HepG2 (cell line): ENCODE measurements around the gene MED12. TPM values are rescaled to one million over a fixed set of nuclear protein-coding genes. Genes with fewer than 3 reads are reported as not detected.

Experiments used
- ATAC-seq: fragments of 200-7000 bp; cut with Tn5 transposase; 3 replicates; pipeline ENCODE4 v1.9.1; 2020; ENCODE audit warnings: mild to moderate bottlenecking, moderate library complexity
- BruUV-seq: library from RNA; stranded (reverse); fragments of 400-500 nt; replicated peaks from 2 replicates; lab custom pipeline; 2021; lab: Mats Ljungman, UMichigan
- CTCF ChIA-PET: fragments of 300-600 bp; formaldehyde crosslinking; extraction: SDS; loops from one replicate; lab custom pipeline; 2021; ENCODE audit warnings: low total read pairs, inconsistent platforms, low intra/inter-chr PET ratio; lab: Yijun Ruan, JAX
- POLR2A ChIA-PET: fragments of 350-600 bp; sonication (Branson Sonifier 250); formaldehyde crosslinking; loops from one replicate; lab custom pipeline; 2020; ENCODE audit warnings: antibody characterized with exemption, inconsistent platforms; lab: Yijun Ruan, JAX
- DNase-seq: peaks from one replicate; pipeline ENCODE4 v3.0.0-alpha.2; 2015; ENCODE audit warnings: low spot score
- FAIRE-seq: peaks from 3 replicates; lab custom pipeline; 2011; peaks lifted over from hg19 to GRCh38; lab: Jason Lieb, UNC
- H2AFZ ChIP-seq: one replicate; pipeline ENCODE4 v1.6.1; 2011; ENCODE audit warnings: low read length, inconsistent platforms
- H3K27ac ChIP-seq: fragments of 300-600 bp; 3 replicates; pipeline ENCODE4 v1.8.0; 2011; ENCODE audit warnings: mixed run types, mild to moderate bottlenecking, mixed read lengths, low read length, inconsistent platforms; ENCODE audit not compliant: insufficient read depth; ENCODE audit errors: extremely low read length
- H3K27me3 ChIP-seq, 2 experiments: fragments of 200-600 bp in 1 of 2; 2 replicates in 1 of 2; 3 replicates in 1 of 2; pipeline versions ENCODE4 v1.6.0 to v1.8.0; 2011; ENCODE audit warnings: low read length in 2 of 2, mild to moderate bottlenecking in 2 of 2, moderate library complexity in 2 of 2, inconsistent platforms in 1 of 2; ENCODE audit not compliant: insufficient read depth in 2 of 2, control insufficient read depth in 1 of 2
- H3K36me3 ChIP-seq, 2 experiments: fragments of 200-600 bp in 1 of 2; replicated peaks in 1 of 2; 2 replicates in 1 of 2; 3 replicates in 1 of 2; pipeline versions ENCODE4 v1.5.1 to v1.8.0; 2011; ENCODE audit warnings: low read length in 2 of 2, inconsistent platforms in 1 of 2; ENCODE audit not compliant: insufficient read depth in 2 of 2, control insufficient read depth in 1 of 2
- H3K4me1 ChIP-seq: 2 replicates; pipeline ENCODE4 v1.5.1; 2012; ENCODE audit warnings: low read length, inconsistent platforms; ENCODE audit not compliant: insufficient read depth
- H3K4me2 ChIP-seq: 2 replicates; pipeline ENCODE4 v1.6.0; 2011; ENCODE audit warnings: low read depth, low read length, inconsistent platforms
- H3K4me3 ChIP-seq, 3 experiments: fragments of 200-600 bp in 1 of 3; sonication (generic), shearing (Covaris generic) in 1 of 3; replicated peaks in 1 of 3; 2 replicates each; pipeline ENCODE4 v1.5.1; 2011 to 2016; ENCODE audit warnings: low read length in 3 of 3, inconsistent platforms in 2 of 3, low read depth in 2 of 3, mild to moderate bottlenecking in 2 of 3, control low read depth in 1 of 3, mixed read lengths in 1 of 3; ENCODE audit not compliant: insufficient read depth in 1 of 3
- H3K79me2 ChIP-seq: one replicate; pipeline ENCODE4 v1.6.1; 2011; ENCODE audit warnings: low read length, inconsistent platforms; ENCODE audit not compliant: insufficient read depth
- H3K9ac ChIP-seq: 2 replicates; pipeline ENCODE4 v1.6.0; 2011; ENCODE audit warnings: mild to moderate bottlenecking, low read depth, low read length, inconsistent platforms; ENCODE audit not compliant: insufficient read depth
- H3K9me3 ChIP-seq: 2 replicates; pipeline ENCODE4 v1.5.1; 2012; ENCODE audit warnings: mild to moderate bottlenecking, low read length
- H4K20me1 ChIP-seq: 2 replicates; pipeline ENCODE4 v1.6.0; 2011; ENCODE audit warnings: inconsistent platforms, mild to moderate bottlenecking, low read length, moderate library complexity; ENCODE audit not compliant: insufficient read depth
- FOSL1 ChIP-seq: sonication (generic); formaldehyde crosslinking; IDR thresholded peaks from 2 replicates; pipeline ENCODE4 v1.9.0; 2021; ENCODE audit warnings: missing genetic modification reagents, borderline replicate concordance
- KLF11 ChIP-seq: IDR thresholded peaks from 2 replicates; pipeline ENCODE4 v1.6.1; 2016; ENCODE audit warnings: missing compliant biosample characterization
- PHF5A ChIP-seq: IDR thresholded peaks from one replicate; pipeline ENCODE4 v1.6.1; 2018; ENCODE audit warnings: low read depth, missing genetic modification reagents; ENCODE audit not compliant: unreplicated experiment
- SALL2 ChIP-seq: sonication (generic); formaldehyde crosslinking; IDR thresholded peaks from 2 replicates; pipeline ENCODE4 v1.8.1; 2023; ENCODE audit warnings: mild to moderate bottlenecking, missing genetic modification reagents, inconsistent platforms
- ZNF382 ChIP-seq: sonication (generic); formaldehyde crosslinking; IDR thresholded peaks from 2 replicates; pipeline ENCODE4 v1.5.0; 2020; ENCODE audit warnings: missing genetic modification reagents, mild to moderate bottlenecking, borderline replicate concordance
- ZNF740 ChIP-seq: sonication (generic); formaldehyde crosslinking; IDR thresholded peaks from 2 replicates; pipeline ENCODE4 v1.4.0; 2020; ENCODE audit warnings: missing genetic modification reagents
- ZNF773 ChIP-seq: sonication (generic); formaldehyde crosslinking; IDR thresholded peaks from 2 replicates; pipeline ENCODE4 v1.4.0; 2020; ENCODE audit warnings: missing genetic modification reagents, borderline replicate concordance
- ZNF776 ChIP-seq: sonication (generic); formaldehyde crosslinking; IDR thresholded peaks from 2 replicates; pipeline ENCODE4 v1.4.0; 2020; ENCODE audit warnings: mild to moderate bottlenecking, missing genetic modification reagents
- ZNF781 ChIP-seq: sonication (generic); formaldehyde crosslinking; IDR thresholded peaks from 2 replicates; pipeline ENCODE4 v1.5.1; 2020; ENCODE audit warnings: borderline replicate concordance, mild to moderate bottlenecking, missing genetic modification reagents; ENCODE audit errors: not compliant biosample characterization
- WGBS: methylation state at CpG from one replicate; pipeline ENCODE4 v1.1.6; 2017; ENCODE audit warnings: low lambda C conversion rate; 5-methylcytosine and 5-hydroxymethylcytosine counted together
- in situ Hi-C: cut with HindIII; loops from 2 replicates; pipeline ENCODE4 v1.10.0; 2017; ENCODE audit warnings: low pct_unique_long_range_greater_than_20kb; ENCODE audit not compliant: extremely low pct_ligation_motif_present
- intact Hi-C: fragments of 100-400 bp; cut with micrococcal nuclease; formaldehyde crosslinking; loops from one replicate; pipeline ENCODE4 v1.10.0; 2022; ENCODE audit not compliant: unreplicated experiment
- polyA plus RNA-seq, 8 experiments: library from polyadenylated mRNA; depleted of rRNA in 3 of 8; stranded (reverse) in 7 of 8; unstranded in 1 of 8; fragments of >200 nt; fragmentation: Illumina TruSeq in 4 of 8; extraction: Trizol in 4 of 8; gene quantifications; 2 replicates each; pipeline versions ENCODE4 v1.2.1 to v1.2.3, GENCODE V29; 2011 to 2016; ENCODE audit warnings: low read depth in 4 of 8, missing spikeins in 1 of 8, mixed read lengths in 1 of 8; ENCODE audit not compliant: insufficient read depth in 1 of 8
- total RNA-seq, 5 experiments: library from RNA; depleted of rRNA; stranded (reverse); fragments of >200 nt; fragmentation: Illumina TruSeq; extraction: Trizol; gene quantifications; 2 replicates each; pipeline ENCODE4 v1.2.3, GENCODE V29; 2016; ENCODE audit warnings: low read depth in 1 of 5
- TF ChIP-seq, protein P1 (sequence below): sonication (generic); formaldehyde crosslinking; IDR thresholded peaks from 2 replicates; pipeline ENCODE4 v1.5.0; 2020; ENCODE audit warnings: mild to moderate bottlenecking, missing genetic modification reagents
- TF ChIP-seq, protein P2 (sequence below): sonication (generic); formaldehyde crosslinking; IDR thresholded peaks from 2 replicates; pipeline ENCODE4 v1.5.0; 2020; ENCODE audit warnings: missing genetic modification reagents, mild to moderate bottlenecking, borderline replicate concordance
- TF ChIP-seq, protein P3 (sequence below): sonication (generic); formaldehyde crosslinking; IDR thresholded peaks from 2 replicates; pipeline ENCODE4 v1.5.0; 2020; ENCODE audit warnings: missing genetic modification reagents

Gene MED12
- total and polyA plus RNA-seq, 2 of the 13 experiments (the other 11 are each of a cell fraction or from before 2014, with no cell fraction given), result 9.4 to 15.0 TPM

DNA sequence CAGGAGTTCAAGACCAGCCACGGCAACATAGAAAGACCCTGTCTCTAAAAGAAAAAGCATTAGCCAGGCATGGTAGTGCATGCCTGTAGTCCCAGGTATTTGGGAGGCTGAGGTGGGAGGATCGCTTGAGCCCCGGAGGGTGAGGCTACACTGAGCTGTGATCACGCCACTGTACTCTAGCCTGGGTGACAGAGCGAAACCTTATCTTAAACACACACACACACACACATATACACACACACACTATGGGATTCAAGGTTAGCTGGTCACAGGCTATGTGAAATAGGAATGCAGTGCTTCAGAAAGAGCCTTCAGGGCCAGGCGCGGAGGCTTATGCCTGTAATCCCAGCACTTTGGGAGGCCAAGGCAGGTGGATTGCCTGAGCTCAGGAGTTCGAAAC, 49.7 kb downstream of the MED12 start (continued):
- TF ChIP-seq, protein P1, sequence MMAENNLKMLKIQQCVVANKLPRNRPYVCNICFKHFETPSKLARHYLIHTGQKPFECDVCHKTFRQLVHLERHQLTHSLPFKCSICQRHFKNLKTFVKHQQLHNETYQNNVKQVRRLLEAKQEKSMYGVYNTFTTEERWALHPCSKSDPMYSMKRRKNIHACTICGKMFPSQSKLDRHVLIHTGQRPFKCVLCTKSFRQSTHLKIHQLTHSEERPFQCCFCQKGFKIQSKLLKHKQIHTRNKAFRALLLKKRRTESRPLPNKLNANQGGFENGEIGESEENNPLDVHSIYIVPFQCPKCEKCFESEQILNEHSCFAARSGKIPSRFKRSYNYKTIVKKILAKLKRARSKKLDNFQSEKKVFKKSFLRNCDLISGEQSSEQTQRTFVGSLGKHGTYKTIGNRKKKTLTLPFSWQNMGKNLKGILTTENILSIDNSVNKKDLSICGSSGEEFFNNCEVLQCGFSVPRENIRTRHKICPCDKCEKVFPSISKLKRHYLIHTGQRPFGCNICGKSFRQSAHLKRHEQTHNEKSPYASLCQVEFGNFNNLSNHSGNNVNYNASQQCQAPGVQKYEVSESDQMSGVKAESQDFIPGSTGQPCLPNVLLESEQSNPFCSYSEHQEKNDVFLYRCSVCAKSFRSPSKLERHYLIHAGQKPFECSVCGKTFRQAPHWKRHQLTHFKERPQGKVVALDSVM, result peak; percentile 99
- TF ChIP-seq ZNF382 (CRISPR knock-in tag), result no peak
- TF ChIP-seq ZNF781 (CRISPR knock-in tag), result no peak
- TF ChIP-seq SALL2 (CRISPR knock-in tag), result no peak

GRCh38 chrX:71169586-71169985, 51.2 kb downstream of the MED12 start:
- Histone ChIP-seq H3K79me2 (no peaks in the 10 kb centered on the region), H3K27me3 (no peaks in the 10 kb centered on the region), H3K27ac (no peak overlapping the region), H3K9ac (no peak overlapping the region), H4K20me1 (no peaks in the 10 kb centered on the region), H3K4me1 (peaks cover 32% of the 10 kb centered on the region; the same call in 1 of the 2 replicates)
- in situ Hi-C loops, result no loop called here
- FAIRE-seq, result no peak
- ATAC-seq, result no peak
- POLR2A ChIA-PET, result no interaction called here
- intact Hi-C loops, result no loop called here
- no TSS peak for BruUV-seq
- TF ChIP-seq ZNF773, result no peak
- no peak for TF ChIP-seq KLF11 (CRISPR knock-in tag)
- no peak for TF ChIP-seq PHF5A (CRISPR knock-in tag)
- no peak for TF ChIP-seq ZNF740 (CRISPR knock-in tag)
- TF ChIP-seq, protein P2, sequence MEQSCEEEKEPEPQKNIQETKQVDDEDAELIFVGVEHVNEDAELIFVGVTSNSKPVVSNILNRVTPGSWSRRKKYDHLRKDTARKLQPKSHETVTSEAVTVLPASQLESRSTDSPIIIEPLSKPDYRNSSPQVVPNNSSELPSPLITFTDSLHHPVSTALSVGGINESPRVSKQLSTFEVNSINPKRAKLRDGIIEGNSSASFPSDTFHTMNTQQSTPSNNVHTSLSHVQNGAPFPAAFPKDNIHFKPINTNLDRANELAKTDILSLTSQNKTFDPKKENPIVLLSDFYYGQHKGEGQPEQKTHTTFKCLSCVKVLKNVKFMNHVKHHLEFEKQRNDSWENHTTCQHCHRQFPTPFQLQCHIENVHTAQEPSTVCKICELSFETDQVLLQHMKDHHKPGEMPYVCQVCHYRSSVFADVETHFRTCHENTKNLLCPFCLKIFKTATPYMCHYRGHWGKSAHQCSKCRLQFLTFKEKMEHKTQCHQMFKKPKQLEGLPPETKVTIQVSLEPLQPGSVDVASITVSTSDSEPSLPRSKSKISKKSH (CRISPR knock-in tag), result no peak
- no peak for TF ChIP-seq FOSL1
- no peak for TF ChIP-seq ZNF776 (CRISPR knock-in tag)
- TF ChIP-seq, protein P3, sequence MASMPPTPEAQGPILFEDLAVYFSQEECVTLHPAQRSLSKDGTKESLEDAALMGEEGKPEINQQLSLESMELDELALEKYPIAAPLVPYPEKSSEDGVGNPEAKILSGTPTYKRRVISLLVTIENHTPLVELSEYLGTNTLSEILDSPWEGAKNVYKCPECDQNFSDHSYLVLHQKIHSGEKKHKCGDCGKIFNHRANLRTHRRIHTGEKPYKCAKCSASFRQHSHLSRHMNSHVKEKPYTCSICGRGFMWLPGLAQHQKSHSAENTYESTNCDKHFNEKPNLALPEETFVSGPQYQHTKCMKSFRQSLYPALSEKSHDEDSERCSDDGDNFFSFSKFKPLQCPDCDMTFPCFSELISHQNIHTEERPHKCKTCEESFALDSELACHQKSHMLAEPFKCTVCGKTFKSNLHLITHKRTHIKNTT (CRISPR knock-in tag), result no peak
- TF ChIP-seq, all 625 proteins: peak for 0
- Histone ChIP-seq H3K4me2 (no peak overlapping the region), H2AFZ (no peak overlapping the region), H3K36me3 (no peaks in the 10 kb centered on the region), H3K4me3 (no peak overlapping the region), H3K9me3 (no peaks in the 10 kb centered on the region)
- 90% methylated on average over 2 of the region's 22 CpGs for WGBS
- CTCF ChIA-PET, result no interaction called here
- no peak for DNase-seq
